Measurements from ENCODE around the gene EPOP.

The EPOP gene

GRCh38 chr17:38711792-38712571 lies 37.2 kb upstream of the EPOP start:
- Histone ChIP-seq H3K27ac (ENCODE audit: low read depth, low read length) (no peak overlapping the region), H3K4me1 (ENCODE audit: control insufficient read depth, insufficient read depth, low read length) (peaks cover under 1% of the 10 kb centered on the region), H3K27me3 (ENCODE audit: control insufficient read depth, insufficient read depth, low read length) (no peaks in the 10 kb centered on the region), H3K4me3 (ENCODE audit: low read length) (no peak overlapping the region), H3K9ac (ENCODE audit: low read length) (no peak overlapping the region), H3K36me3 (ENCODE audit: control insufficient read depth, insufficient read depth, low read length) (peaks cover 47% of the 10 kb centered on the region)

DNA sequence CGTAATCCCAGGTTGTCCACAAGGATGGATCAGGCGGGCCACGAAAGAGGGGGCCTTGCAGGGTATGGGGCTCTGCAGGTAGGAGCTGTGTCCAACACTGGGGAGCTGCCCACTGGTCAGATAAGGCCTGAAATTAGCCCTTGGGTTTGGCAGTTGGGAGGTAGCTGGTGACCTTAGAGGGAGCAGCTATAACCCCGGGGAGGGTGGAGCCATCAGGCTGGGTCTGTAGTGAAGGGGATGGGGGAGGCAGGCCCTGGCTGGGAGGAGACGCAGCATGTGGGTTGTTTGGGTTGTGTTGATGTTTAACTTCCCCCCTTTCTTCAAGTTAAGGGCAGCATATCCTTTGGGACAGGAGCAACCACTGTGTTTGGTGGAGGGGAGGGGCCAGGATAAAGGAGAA lies 36.2 kb upstream of the EPOP start:
- Histone ChIP-seq H3K36me3 (ENCODE audit: control insufficient read depth, insufficient read depth, low read length) (peaks cover 37% of the 10 kb centered on the region), H3K9ac (ENCODE audit: low read length) (no peak overlapping the region), H3K4me1 (ENCODE audit: control insufficient read depth, insufficient read depth, low read length) (peaks cover 4% of the 10 kb centered on the region), H3K4me3 (ENCODE audit: low read length) (no peak overlapping the region), H3K27ac (ENCODE audit: low read depth, low read length) (no peak overlapping the region), H3K27me3 (ENCODE audit: control insufficient read depth, insufficient read depth, low read length) (no peaks in the 10 kb centered on the region)

- Histone ChIP-seq H3K4me3 (ENCODE audit: low read length) (no peak overlapping the region), H3K27ac (ENCODE audit: low read depth, low read length) (no peak overlapping the region), H3K4me1 (ENCODE audit: control insufficient read depth, insufficient read depth, low read length) (peaks cover 4% of the 10 kb centered on the region), H3K9ac (ENCODE audit: low read length) (no peak overlapping the region), H3K27me3 (ENCODE audit: control insufficient read depth, insufficient read depth, low read length) (no peaks in the 10 kb centered on the region), H3K36me3 (ENCODE audit: control insufficient read depth, insufficient read depth, low read length) (peaks cover 37% of the 10 kb centered on the region)
Observed at GRCh38 chr17:38710604-38710962, 35.8 kb upstream of the EPOP start.

- Histone ChIP-seq H3K9ac (ENCODE audit: low read length) (no peak overlapping the region), H3K4me1 (ENCODE audit: control insufficient read depth, insufficient read depth, low read length) (peaks cover 4% of the 10 kb centered on the region), H3K4me3 (ENCODE audit: low read length) (no peak overlapping the region), H3K27ac (ENCODE audit: low read depth, low read length) (no peak overlapping the region), H3K27me3 (ENCODE audit: control insufficient read depth, insufficient read depth, low read length) (no peaks in the 10 kb centered on the region), H3K36me3 (ENCODE audit: control insufficient read depth, insufficient read depth, low read length) (peaks cover 37% of the 10 kb centered on the region)
Observed at GRCh38 chr17:38709864-38710603, 35.3 kb upstream of the EPOP start.

GRCh38 chr17:38709104-38709820 lies 34.5 kb upstream of the EPOP start:
- Histone ChIP-seq H3K4me1 (ENCODE audit: control insufficient read depth, insufficient read depth, low read length) (peaks cover 4% of the 10 kb centered on the region), H3K36me3 (ENCODE audit: control insufficient read depth, insufficient read depth, low read length) (peaks cover 37% of the 10 kb centered on the region)

DNA sequence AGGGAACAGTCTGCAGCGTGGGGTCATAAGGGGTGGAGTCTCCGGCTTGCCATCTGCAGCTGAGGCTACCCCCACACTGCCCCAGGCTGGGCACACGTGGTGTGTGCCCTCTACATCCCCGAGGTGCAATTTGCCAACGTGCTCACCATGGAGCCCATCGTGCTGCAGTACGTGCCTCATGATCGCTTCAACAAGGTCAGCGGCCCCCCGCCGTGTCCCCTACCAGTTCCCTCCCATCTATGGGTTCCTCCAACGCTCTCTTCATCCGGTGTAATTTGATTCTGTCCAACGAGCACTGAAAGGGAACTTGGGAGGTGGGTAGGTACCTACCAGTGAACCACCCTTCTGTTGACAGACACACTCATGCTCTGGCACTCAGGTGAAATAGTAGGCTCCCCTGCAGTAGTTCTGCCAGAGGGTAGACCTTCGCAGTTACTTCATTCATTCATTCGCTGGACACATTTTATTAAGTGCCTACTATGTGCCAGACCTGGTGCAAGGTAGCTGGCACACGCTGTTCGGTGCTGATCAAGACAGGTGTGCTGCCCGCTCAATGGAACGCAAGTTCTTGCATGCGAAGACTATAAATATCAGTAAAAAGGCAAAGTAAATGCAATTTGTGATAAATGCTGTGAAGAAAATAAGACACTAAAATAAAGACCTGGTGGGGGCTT lies 33.1 kb upstream of the EPOP start:
- Histone ChIP-seq H3K4me3 (ENCODE audit: low read length) (no peak overlapping the region), H3K27ac (ENCODE audit: low read depth, low read length) (no peak overlapping the region), H3K36me3 (ENCODE audit: control insufficient read depth, insufficient read depth, low read length) (peaks cover 31% of the 10 kb centered on the region)

More at GRCh38 chr17:38709104-38709820, 34.5 kb upstream of the EPOP start:
- Histone ChIP-seq H3K27me3 (ENCODE audit: control insufficient read depth, insufficient read depth, low read length) (no peaks in the 10 kb centered on the region), H3K27ac (ENCODE audit: low read depth, low read length) (no peak overlapping the region), H3K9ac (ENCODE audit: low read length) (no peak overlapping the region), H3K4me3 (ENCODE audit: low read length) (no peak overlapping the region)

DNA sequence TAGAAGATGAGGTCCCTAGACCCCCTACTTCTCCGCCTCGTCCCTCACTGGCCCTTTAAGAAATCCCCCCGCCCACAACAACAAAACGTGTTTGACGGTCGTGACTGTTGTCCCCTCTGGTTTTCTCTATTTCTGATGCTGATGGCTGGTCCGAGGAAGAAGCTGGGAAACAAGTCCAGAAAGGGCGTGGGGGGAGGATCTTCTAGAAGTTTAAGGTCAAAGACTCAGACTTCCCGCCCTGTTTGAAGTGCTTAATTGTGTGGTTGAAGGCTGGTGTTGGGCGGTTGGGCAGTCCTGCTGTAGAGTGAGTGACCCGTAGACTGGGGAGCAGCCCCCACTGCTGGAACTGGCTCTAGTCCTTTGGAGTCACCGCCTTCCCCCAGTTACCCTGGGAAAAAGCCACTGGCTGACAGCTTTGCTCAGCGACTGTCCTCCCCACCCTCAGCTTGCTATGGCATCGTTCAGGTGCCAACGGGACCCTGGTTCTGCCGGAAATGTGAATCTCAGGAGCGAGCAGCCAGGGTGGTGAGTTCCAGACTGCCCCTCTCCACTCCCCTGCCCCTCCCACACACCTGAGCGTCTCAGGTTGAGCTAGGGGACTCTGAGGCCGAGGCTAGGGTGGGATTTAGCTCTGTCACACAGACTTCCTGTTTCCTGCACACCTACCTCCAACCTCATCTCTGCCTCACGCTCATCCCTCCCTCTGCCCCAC lies 31.9 kb upstream of the EPOP start:
- Histone ChIP-seq H3K9ac (ENCODE audit: low read length) (peak overlapping the region; percentile 13), H3K36me3 (ENCODE audit: control insufficient read depth, insufficient read depth, low read length) (peaks cover 23% of the 10 kb centered on the region), H3K27me3 (ENCODE audit: control insufficient read depth, insufficient read depth, low read length) (no peaks in the 10 kb centered on the region), H3K4me3 (ENCODE audit: low read length) (peak overlapping the region; percentile 62), H3K4me1 (ENCODE audit: control insufficient read depth, insufficient read depth, low read length) (peaks cover 10% of the 10 kb centered on the region), H3K27ac (ENCODE audit: low read depth, low read length) (peak overlapping the region; percentile 79)

More for the DNA sequence above, 33.1 kb upstream of the EPOP start:
- Histone ChIP-seq H3K27me3 (ENCODE audit: control insufficient read depth, insufficient read depth, low read length) (no peaks in the 10 kb centered on the region), H3K9ac (ENCODE audit: low read length) (no peak overlapping the region), H3K4me1 (ENCODE audit: control insufficient read depth, insufficient read depth, low read length) (peaks cover 8% of the 10 kb centered on the region)

- Histone ChIP-seq H3K4me1 (ENCODE audit: control insufficient read depth, insufficient read depth, low read length) (peaks cover 14% of the 10 kb centered on the region), H3K36me3 (ENCODE audit: control insufficient read depth, insufficient read depth, low read length) (peaks cover 16% of the 10 kb centered on the region), H3K9ac (ENCODE audit: low read length) (peak overlapping the region; percentile 13), H3K4me3 (ENCODE audit: low read length) (peak overlapping the region; percentile 62), H3K27me3 (ENCODE audit: control insufficient read depth, insufficient read depth, low read length) (no peaks in the 10 kb centered on the region), H3K27ac (ENCODE audit: low read depth, low read length) (peak overlapping the region; percentile 79)
Observed at GRCh38 chr17:38705803-38706504, 31.2 kb upstream of the EPOP start.

DNA sequence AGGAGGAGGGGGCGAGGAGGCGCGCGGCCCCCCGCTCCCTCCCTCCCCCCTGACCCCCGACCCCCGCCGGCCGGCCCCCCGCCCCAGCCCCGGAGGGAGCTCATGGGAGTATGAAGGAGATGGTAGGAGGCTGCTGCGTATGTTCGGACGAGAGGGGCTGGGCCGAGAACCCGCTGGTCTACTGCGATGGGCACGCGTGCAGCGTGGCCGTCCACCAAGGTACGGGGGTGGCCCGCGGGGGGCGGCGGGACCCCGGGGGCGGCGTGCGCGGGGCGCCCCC lies 30.7 kb upstream of the EPOP start:
- H3K36me3 ChIP-seq (ENCODE audit: control insufficient read depth, insufficient read depth, low read length), result peaks cover 16% of the 10 kb centered on the region
- peaks cover 14% of the 10 kb centered on the region for H3K4me1 ChIP-seq (ENCODE audit: control insufficient read depth, insufficient read depth, low read length)
- H3K4me3 ChIP-seq (ENCODE audit: low read length), result peak overlapping the region; percentile 62
- no peak overlapping the region for H3K9ac ChIP-seq (ENCODE audit: low read length)
- no peaks in the 10 kb centered on the region for H3K27me3 ChIP-seq (ENCODE audit: control insufficient read depth, insufficient read depth, low read length)
- H3K27ac ChIP-seq (ENCODE audit: low read depth, low read length), result peak overlapping the region; percentile 79

DNA sequence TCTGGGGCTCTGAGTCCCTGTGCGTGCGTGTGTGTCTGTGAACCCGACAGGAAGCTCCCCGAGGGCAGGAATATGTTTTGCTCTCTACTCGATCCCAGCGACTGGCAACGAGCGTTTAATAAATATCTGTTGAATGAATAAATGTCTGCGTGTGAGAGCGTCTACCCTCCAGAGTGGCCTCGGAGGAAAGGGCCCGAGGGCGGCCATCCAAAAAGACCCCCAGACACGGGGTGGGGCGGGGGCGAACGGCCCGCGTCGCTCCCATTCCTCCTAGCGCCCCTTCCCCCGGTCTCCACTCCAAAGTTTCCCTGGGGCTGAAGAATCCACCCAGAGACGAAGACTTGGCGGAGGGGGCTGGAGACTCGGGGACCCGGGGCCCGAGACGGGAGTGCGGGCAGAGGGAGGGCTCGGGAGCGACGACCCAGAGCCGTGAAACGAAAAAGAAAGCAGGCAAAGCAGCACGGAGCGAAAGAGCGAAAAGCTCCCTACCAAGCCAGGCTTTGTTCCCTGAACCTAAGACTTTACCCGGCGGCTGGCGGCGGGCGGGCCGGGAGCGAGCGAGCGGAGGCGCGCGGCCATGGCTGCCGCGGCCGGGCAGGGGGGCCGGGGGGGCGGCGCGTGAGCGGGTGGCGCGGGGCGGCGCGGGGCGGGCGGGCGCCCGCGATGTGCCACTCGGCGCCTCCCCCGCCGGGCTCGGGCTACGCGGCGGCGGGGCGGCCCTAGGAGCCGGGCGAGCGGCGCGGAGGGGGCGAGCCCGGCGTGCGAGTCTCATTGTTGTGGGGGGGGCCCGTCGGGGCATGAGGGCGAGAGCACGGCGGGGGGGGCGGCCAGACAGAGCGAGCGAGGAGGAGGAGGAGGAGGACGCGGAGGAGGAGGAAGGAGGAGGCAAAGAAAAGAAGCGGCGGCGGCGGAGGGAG lies 30.1 kb upstream of the EPOP start, which contains the start of gene MLLT6:
Gene MLLT6 (plus strand): TSS at position 668 of the 917 bp plus-strand sequence. CDS start 360 bp downstream, outside the sequence.
- peaks cover 14% of the 10 kb centered on the region for H3K4me1 ChIP-seq (ENCODE audit: control insufficient read depth, insufficient read depth, low read length)
- no peaks in the 10 kb centered on the region for H3K27me3 ChIP-seq (ENCODE audit: control insufficient read depth, insufficient read depth, low read length)
- peak within 1 kb of the TSS; percentile 91 for H3K27ac ChIP-seq (ENCODE audit: low read depth, low read length)
- H3K4me3 ChIP-seq (ENCODE audit: low read length), result peak within 1 kb of the TSS; percentile 91
- peak within 1 kb of the TSS; percentile 69 for H3K9ac ChIP-seq (ENCODE audit: low read length)
- peaks cover 11% of the 10 kb centered on the region for H3K36me3 ChIP-seq (ENCODE audit: control insufficient read depth, insufficient read depth, low read length)
